ENCODE data around the gene HOXA3. TPM values are rescaled to one million over a fixed set of nuclear protein-coding genes. Genes with fewer than 3 reads are reported as not detected.

The HOXA3 gene
- total and polyA plus RNA-seq, 2 of the 13 experiments (the other 11 are each of a cell fraction or from before 2014, with no cell fraction given) = 2.9 to 4.6 TPM

DNA sequence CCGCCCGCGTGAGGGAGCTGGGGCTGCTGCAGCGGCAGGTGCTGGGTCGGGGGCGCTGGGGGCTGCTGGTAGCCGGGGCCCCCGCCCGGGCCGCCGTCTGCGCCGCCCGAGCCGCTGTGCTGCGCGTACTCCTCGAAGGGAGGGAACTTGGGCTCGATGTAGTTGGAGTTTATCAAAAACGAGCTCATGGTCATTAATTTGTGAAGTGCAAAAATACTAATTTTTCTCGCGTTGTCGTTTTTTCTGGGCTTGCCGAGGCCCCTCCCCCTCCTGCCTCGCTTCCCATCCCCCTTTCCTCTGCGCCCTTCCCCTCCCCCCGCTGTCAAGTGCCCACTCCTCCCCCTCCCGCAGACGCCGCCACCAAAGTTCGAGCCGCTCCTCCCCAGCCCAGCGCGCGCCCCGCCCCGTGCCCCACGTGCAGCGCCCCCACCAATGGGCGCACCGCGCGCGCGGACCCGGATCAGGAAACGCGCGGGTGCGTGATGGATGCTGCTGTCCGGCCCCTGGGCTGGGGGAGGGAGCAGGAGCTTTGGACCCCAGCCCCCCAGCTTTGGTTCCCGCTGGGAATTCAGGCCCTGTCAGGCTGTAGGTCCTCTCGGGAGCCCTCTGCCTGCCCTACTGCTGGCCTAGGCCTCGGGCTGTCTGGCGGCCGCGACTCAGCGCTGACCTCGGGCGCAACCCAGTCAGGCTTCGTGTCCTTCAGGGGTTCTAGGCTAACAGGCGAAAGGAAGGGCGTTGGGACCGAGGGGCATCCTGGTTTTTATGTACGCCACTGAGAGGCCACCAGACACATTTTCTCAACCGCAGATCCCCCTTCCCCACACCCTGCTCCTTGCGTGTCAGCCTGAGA, 21.6 kb downstream of the HOXA3 start, which contains the start of gene HOXA4 (continued):
- TF ChIP-seq, protein P1, sequence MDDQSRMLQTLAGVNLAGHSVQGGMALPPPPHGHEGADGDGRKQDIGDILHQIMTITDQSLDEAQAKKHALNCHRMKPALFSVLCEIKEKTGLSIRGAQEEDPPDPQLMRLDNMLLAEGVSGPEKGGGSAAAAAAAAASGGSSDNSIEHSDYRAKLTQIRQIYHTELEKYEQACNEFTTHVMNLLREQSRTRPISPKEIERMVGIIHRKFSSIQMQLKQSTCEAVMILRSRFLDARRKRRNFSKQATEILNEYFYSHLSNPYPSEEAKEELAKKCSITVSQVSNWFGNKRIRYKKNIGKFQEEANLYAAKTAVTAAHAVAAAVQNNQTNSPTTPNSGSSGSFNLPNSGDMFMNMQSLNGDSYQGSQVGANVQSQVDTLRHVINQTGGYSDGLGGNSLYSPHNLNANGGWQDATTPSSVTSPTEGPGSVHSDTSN (CRISPR knock-in tag; IDR thresholded peaks at IDR 0.05; ENCODE audit: borderline replicate concordance) = no peak
- TF ChIP-seq, protein P2, sequence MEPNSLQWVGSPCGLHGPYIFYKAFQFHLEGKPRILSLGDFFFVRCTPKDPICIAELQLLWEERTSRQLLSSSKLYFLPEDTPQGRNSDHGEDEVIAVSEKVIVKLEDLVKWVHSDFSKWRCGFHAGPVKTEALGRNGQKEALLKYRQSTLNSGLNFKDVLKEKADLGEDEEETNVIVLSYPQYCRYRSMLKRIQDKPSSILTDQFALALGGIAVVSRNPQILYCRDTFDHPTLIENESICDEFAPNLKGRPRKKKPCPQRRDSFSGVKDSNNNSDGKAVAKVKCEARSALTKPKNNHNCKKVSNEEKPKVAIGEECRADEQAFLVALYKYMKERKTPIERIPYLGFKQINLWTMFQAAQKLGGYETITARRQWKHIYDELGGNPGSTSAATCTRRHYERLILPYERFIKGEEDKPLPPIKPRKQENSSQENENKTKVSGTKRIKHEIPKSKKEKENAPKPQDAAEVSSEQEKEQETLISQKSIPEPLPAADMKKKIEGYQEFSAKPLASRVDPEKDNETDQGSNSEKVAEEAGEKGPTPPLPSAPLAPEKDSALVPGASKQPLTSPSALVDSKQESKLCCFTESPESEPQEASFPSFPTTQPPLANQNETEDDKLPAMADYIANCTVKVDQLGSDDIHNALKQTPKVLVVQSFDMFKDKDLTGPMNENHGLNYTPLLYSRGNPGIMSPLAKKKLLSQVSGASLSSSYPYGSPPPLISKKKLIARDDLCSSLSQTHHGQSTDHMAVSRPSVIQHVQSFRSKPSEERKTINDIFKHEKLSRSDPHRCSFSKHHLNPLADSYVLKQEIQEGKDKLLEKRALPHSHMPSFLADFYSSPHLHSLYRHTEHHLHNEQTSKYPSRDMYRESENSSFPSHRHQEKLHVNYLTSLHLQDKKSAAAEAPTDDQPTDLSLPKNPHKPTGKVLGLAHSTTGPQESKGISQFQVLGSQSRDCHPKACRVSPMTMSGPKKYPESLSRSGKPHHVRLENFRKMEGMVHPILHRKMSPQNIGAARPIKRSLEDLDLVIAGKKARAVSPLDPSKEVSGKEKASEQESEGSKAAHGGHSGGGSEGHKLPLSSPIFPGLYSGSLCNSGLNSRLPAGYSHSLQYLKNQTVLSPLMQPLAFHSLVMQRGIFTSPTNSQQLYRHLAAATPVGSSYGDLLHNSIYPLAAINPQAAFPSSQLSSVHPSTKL (CRISPR knock-in tag; IDR thresholded peaks at IDR 0.05) = peak; percentile 59; the same call in 1 of the 2 replicates
- TF ChIP-seq ZNF782 (CRISPR knock-in tag; IDR thresholded peaks at IDR 0.05; ENCODE audit: borderline replicate concordance) (no peak), ZNF44 (CRISPR knock-in tag; IDR thresholded peaks at IDR 0.05) (no peak), ZNF430 (CRISPR knock-in tag; IDR thresholded peaks at IDR 0.05) (peak; percentile 71; the same call in 1 of the 2 replicates), GTF2F1 (IDR thresholded peaks at IDR 0.05; ENCODE audit: low read length) (no peak), NCOA1 (CRISPR knock-in tag; IDR thresholded peaks at IDR 0.05) (0 out of 2 replicates have a peak, but pooled peaks have one; percentile 39), GFI1 (CRISPR knock-in tag; IDR thresholded peaks at IDR 0.05; ENCODE audit: borderline replicate concordance) (peak; percentile 65; the same call in 1 of the 2 replicates), ZNF280B (CRISPR knock-in tag; IDR thresholded peaks at IDR 0.05; ENCODE audit: borderline replicate concordance) (peak; percentile 90), PHF8 (CRISPR knock-in tag; IDR thresholded peaks at IDR 0.05) (peak; percentile 89), KDM5B (CRISPR knock-in tag; IDR thresholded peaks at IDR 0.05; ENCODE audit: borderline replicate concordance) (peak; percentile 65; the same call in 1 of the 2 replicates), ZNF160 (CRISPR knock-in tag; IDR thresholded peaks at IDR 0.05) (no peak; the same call in 1 of the 2 replicates), ZNF260 (CRISPR knock-in tag; IDR thresholded peaks at IDR 0.05; ENCODE audit: borderline replicate concordance, low read depth) (no peak), MLLT10 (CRISPR knock-in tag; IDR thresholded peaks at IDR 0.05) (no peak), MTF2 (CRISPR knock-in tag; IDR thresholded peaks at IDR 0.05; ENCODE audit: borderline replicate concordance) (no peak), JARID2 (CRISPR knock-in tag; IDR thresholded peaks at IDR 0.05; ENCODE audit: insufficient replicate concordance) (no peak), ZNF143 (CRISPR knock-in tag; IDR thresholded peaks at IDR 0.05) (no peak), ATF7-NPFF (CRISPR knock-in tag; IDR thresholded peaks at IDR 0.05; ENCODE audit: low read depth) (peak; percentile 49; the same call in 1 of the 2 replicates), JUNB (CRISPR knock-in tag; IDR thresholded peaks at IDR 0.05; ENCODE audit: borderline replicate concordance) (no peak; the same call in 1 of the 2 replicates), REPIN1 (CRISPR knock-in tag; IDR thresholded peaks at IDR 0.05; ENCODE audit: borderline replicate concordance, low read depth) (peak; percentile 84), ZNF414 (CRISPR knock-in tag; IDR thresholded peaks at IDR 0.05) (0 out of 2 replicates have a peak, but pooled peaks have one; percentile 47), NR3C1 (CRISPR knock-in tag; IDR thresholded peaks at IDR 0.05) (no peak)

Measured in HepG2 (cell line).